HG03139 (cell line): ENCODE results near the gene ESM1.

ENCODE experiments used
- ATAC-seq: cut with Tn5 transposase; IDR thresholded peaks from one replicate; pipeline ENCODE4 v1.9.1; 2021; ENCODE audit not compliant: unreplicated experiment

Gene ESM1

DNA sequence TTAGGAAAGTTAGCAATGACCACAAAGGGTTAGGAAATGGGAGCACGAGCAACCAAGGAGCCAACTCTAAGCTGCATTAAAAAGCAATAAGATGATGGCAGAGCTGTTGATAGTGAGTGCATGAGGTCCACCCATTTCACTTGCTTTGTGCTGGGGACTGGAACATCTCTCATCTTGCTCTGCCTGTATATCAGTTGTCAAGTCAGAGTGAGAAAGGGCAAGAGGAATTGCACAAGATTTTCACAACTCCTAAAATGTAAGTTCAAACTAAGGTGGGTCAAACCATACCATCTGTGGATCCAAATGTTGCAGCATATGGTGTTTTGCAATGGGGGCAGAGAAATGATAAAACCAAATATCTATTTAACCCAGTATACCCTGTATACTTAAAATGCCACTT, 2.8 kb upstream of the ESM1 start:
- ATAC-seq, result no peak

DNA sequence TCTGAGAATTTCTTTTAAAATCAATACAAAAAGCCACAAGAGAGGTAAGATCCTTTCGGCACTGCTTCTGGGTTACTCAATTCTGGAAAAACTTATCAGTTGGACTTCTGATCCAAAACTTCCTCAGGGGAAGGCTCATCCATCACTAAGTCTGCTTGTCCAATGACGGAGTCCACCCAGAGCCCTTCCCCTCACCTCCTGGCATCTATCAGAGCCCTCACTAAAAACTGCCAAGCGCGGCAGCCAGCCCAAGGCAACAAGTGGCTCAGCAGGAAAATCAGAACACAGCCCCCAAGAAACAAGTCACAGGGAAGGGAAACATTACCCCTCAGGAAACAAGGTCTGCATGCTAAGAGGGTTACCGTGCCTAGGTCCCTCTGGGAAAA, 869 bp upstream of the ESM1 start:
- ATAC-seq, result no peak

DNA sequence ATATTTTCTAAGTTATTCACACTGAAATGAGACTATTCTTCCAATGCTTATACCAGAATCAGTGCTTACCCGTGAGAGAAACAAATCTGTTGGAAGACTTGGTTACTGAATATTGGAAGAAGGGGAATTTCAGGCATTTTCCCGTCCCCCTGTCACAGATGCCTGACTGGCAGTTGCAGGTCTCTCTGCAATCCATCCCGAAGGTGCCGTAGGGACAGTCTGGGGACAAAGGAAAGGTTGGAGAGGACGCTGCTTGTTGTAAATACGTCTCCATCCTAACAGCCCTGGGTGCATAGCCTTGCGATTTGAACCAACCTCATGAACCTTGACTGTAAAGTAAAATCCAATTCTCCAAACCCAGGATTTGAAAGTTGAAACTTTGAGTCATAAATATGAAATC, 3.5 kb downstream of the ESM1 start:
- ATAC-seq, result no peak

DNA sequence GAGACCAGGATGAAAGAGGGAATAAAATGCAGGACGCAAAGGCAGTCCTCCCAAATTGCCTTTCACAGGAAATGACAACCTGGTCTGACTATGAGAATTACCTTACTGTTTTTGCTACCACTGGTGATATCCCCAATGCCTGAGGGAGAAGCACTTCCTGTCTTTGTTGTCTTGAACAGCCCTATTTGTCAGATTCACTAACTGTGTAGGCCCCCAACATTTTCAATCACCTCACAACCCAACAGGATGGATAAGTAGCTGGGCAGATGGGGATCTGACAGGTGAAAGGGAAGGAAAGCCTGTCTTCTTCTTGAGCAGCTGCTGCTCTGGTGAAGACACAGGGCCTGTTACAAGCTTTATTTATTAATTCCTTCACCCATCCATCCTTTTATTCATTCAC, 9.7 kb downstream of the ESM1 start:
- no peak for ATAC-seq

DNA sequence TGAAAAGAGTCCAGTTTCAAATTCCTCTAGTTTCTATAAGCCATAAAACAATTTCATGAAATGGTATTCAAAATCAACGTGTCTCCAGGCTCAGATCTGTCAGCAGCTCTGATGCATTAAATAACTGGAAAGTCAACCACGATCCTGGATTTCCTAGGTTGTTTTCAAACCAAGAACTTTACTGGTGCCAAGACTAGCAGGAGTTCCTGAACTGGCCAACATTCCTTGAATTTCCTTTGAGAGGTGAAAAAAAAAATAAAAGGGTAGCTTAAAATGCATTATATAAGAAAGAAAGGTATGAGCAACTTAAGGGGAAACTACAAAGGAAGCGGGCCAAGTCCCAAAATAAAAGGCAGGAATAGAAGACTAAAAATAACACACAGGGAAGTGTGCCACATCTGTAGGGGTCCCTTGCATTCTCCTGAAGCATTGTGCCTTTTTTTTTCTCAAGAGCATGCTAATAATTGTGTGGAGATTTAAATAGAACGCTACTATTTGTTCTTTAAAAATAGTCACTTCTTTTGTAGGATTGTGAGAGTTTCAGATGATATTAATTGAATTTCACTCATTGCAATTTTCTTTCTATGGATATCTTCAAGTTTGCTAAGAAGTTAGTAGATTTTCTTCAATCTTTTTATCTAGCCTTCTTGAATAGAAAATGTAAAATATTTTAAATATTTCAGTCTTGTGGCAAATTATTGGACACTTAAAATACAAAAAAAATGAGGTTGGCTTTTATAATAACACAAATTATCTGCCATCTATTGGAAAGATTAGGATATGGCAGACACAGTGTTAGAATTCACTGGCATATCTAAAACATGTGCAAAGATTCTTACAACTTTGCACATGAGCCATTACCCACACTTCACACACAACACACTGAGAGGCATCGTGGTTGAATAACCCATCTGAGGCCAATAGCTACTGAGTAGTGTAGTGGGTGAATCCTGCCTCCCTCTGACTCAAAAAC, 15.3 kb downstream of the ESM1 start:
- ATAC-seq, result no peak

DNA sequence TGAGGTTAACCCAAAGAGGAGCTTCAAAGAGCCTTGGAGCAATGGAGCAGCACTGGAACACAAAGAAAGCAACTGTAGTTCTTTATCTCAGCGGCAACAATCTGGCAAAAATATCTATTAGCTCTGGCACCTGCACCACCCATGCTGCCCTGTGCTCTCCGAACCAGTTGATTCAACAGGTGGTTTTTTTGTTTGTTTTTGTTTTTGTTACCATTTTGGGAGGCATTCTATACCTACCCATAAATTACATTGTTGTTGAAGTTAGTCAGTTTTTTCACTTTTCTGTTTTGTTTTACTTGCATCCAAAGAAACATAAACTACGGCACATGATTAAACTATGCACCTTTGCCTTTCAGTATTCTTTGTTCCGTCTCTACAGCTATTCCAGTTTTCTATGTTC, 16.2 kb downstream of the ESM1 start:
- ATAC-seq, result no peak

DNA sequence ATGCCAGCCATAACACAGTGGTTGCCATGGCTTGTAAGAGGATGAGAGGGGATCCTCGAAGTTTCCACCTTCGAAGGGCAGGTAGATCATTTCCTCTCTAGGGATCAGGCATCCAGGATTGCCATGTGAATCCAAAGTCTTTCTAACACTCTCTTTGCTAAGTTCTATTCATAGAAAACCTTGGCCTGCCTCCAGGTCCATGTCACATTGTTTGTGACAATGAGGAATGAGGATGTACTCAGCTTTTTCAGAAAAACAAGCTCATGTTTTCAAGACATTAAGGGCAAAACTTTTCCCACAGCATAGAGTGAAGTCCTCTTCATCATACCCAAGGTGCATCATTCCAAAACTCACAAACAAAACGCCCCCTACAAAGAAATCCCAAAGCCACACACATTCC, 19.6 kb downstream of the ESM1 start:
- ATAC-seq, result no peak

DNA sequence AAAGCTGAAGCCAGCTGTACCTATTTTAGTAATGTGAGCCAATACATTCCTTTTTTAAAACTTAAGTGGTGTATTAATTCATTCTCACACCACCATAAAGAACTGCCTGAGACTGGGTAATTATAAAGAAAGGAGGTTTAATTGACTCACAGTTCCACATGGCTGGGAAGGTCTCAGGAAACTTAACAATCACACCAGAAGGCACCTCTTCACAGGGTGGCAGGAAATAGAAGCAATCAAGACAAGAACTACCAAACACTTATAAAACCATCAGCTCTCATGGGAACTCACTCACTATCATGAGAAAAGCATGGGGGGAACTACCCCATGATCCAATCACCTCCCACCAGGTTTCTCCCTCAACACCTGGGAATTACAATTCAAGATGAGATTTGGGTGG, 21.0 kb downstream of the ESM1 start:
- no peak for ATAC-seq

DNA sequence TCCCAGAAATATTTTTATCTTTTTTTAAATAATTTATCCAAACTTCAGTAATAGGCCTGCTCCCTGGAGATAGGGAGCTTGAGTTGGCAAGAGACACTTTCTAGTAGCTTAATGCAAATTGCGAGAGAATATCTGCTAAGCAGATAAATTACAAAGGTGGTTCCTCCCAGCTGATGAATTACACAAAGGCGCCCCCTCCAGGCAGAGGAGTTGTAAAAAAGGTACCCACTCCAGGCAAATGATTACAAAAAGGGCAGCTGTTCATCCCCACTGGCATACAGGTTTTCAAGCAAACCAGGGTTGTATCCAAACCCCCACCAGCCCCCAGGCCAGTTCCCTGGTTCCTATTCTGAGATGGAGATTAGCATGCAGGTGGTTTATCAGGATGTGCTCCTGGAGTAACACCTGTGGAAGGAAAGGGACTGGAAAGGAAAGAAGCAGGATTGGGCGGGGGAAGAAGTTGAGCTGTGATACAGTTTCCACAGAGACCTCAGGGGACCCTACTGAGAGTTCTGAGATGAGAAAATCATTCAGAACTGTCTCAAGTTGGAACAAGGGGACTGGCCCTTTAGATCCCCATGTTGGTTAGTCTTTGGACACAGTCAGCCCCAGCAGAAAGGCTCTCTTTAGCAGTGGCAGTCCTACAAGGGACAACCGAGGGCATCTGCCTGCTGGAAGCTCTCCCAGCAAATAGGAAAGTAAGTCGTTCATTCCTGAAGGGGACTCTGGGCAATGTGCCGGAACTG, 25.5 kb downstream of the ESM1 start:
- no peak for ATAC-seq

DNA sequence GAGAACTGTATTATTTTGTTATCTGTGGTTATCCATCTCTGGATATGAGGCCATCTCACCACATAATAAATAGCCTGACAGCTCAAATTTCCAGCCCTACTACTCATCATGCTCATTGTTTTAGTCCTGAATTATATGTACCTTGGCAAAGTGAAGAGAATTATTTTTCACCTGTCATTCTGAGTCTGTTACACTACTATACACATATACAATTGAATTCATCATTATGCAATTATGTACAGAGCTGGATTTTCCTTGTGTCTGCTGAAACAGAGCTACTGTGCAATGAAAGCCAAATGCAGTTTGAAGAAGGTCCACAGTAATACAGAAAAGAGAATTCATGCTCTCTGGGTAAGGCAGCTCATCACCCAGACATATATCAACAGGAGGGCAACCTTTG, 28.5 kb downstream of the ESM1 start:
- no peak for ATAC-seq

DNA sequence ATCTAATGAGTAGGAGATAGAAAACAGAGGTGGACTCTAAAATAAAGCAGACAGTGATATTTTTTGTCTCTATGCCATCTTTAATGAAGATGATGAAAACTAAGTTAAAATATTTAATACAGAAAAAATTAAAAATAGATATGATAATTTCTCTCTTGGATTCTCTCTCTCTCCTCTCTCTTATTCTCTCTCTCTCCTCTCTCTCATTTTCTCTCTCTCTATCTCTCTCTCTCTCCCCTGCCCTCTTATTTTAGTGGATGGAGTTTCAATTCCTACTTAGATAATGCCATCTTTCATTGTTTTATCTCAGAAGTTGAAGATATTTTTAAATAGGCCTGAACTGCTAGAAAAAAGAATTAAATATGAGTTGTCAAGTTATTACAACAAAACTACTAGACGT, 38.2 kb downstream of the ESM1 start:
- ATAC-seq, result no peak

DNA sequence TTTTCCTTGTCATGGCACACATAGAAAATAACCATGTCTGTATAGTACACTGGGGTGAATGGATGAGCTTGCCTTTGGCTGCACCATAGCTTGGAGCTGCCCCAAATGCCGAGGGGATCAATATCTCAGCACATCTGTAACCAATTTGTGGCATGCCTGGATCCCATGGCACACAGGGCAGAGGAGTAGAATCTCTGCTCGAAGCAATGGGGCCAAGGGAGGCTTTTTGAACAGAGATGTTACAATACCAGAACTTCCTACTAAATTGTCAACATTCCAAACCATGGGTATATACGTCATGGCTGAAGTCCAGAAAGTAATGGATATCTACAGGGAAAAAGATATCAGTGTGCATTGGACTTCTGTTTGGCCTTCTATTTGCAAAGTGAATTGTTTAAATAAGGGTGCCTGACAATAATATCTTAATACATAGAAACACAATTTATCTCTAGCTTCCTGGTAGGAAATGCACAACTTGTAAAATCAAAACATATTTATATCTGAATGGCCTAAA, 39.0 kb downstream of the ESM1 start:
- no peak for ATAC-seq

DNA sequence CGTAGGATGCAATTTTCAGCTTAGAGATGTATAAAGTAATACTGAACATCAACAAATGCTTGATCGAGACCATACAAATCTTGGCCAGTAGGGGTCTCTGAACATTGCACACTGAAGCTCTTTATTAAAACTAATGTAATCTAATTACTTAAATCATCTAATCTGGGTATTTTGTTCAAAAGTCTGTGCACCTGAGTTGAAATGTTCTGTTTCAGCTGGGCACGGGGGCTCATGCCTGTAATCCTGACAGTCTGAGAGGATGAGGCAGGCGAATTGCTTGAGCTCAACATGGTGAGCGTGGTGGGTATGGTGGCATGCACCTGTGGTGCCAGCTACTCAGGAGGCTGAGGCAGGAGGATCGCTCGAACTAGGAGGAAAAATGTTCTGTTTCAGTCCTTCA, 41.0 kb downstream of the ESM1 start:
- ATAC-seq, result no peak

DNA sequence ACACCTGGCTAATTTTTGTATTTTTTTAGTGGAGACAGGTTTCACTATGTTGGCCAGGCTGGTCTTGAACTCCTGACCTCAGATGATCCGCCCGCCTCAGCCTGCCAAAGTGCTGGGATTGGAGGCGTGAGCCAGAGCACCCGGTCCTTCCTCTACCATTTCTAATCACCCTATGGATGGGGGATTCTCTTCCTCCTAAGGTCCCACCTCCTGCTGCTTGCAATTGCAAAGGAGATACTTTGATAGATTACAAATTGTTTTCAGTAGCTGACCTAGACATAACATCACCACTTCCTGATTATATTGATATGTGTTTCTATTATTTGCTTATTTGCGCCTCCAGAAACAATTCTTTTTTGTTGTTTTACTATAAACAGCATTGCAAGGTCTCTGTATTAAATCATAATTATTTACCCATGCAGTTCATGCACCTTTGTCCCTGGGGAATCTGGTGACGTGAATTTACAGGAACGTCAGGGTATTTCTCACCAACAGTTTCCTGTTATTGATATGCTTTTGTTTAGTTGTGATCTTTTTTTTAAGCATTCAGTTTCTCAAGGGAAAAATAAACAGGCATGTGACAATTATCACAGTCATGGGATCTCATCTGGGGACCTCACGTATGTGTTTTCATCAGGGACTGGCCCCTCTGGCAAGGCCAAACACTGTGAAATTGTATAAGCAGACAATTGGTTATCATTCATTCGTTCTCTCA, 43.2 kb downstream of the ESM1 start:
- no peak for ATAC-seq

DNA sequence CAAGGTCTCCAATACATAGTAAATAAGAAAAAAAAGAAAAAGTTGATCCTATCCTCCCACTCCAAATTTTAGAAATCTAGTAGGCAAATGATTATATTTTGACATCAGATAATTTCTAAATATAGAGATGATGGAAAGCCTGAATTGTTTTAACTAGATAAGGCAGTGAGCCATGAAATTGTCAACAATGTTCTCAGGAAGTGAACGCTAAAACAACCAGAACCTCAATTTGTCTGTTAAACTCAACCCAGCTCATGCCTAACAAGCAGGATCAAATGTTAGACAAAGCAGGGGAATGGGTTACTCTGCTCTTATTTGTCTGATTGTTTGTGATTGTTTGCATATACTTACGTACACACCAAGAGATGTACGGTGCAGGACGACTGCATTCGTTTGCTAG, 49.2 kb downstream of the ESM1 start:
- ATAC-seq, result no peak

DNA sequence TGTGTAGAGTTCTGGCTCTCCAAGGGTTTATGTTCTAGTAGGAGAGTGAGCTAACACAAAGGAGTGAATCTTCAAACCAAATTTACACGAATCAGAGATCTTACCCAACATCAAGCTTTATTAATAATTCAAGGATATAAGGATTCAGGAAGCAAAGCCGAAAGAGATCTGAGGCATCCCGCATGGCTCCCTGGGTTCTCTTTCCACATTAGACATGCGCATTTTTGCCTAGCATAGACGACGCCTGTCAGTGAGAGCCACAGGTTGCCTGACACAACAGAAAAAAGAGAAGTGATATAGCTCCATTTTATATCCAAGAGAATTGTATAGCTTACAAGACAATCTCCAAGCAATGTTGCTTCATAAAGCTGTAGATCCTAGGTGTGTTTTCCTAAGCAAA, 52.6 kb downstream of the ESM1 start:
- no peak for ATAC-seq

DNA sequence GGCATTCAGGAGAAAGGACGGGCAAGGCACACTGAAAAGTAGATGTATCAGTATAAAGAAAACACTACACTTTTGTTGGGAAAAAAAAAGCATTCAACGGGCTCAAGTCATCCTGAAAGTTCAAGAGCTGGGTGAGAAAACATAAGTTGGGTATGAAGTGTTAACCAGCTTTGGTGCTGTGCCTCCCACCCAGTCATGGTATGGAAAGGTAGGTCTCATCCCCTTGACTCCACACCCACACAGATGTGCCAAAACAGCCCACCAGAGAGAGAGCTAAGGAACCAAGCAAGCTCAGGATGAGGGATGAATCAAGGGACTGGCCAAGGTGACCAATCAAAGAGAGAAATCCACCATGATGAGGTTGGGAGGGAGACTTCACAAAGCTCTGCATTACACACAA, 54.7 kb downstream of the ESM1 start:
- no peak for ATAC-seq
